Sigmoid colon (tissue), 4 donors: ENCODE data around the gene OSBPL5.

Experiments
- POLR2A ChIP-seq, 2 donors: fragments of 450-650 bp; IDR thresholded peaks; one replicate each; pipeline ENCODE4 v1.6.1; 2016; ENCODE audit warnings: antibody characterized with exemption in 2 of 2, mild to moderate bottlenecking in 2 of 2, moderate library complexity in 2 of 2
- POLR2AphosphoS5 ChIP-seq, 4 donors: sonication (generic); formaldehyde crosslinking; IDR thresholded peaks; one replicate each; pipeline ENCODE4 v1.6.1; 2017; ENCODE audit warnings: antibody characterized with exemption in 4 of 4

DNA sequence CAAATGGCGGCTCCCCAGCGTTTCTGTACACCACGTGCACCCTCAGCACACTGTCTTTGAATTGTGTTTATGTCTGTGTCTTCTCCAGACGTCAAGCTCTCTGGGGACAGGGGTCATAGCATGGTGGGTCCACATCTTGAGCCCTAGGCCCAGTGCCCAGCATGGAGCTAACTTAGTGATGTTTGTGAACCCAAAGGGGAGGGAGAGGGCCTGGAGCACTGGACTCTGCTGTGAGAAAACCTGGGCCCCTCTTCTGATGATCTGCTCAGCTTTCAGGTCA lies 49.2 kb upstream of the OSBPL5 start:
- TF ChIP-seq POLR2AphosphoS5 (IDR thresholded peaks at IDR 0.05) (no peak), POLR2A (IDR thresholded peaks at IDR 0.05) (no peak)
